Activated naive CD8-positive, alpha-beta T cell treated with anti-CD3 and anti-CD28 coated beads, Interleukin-2, amount 10 ng/mL, durations not matched to agents 7 days and 5 days (primary cell): ENCODE results near the gene CCDC192. TPM values are rescaled to one million over a fixed set of nuclear protein-coding genes. Genes with fewer than 3 reads are reported as not detected.

Experiments
- ATAC-seq: fragments of 150-1000 bp; cut with Tn5 transposase; one replicate; pipeline ENCODE4 v1.10.0; 2021; ENCODE audit warnings: low read depth, moderate library complexity
- POLR2A ChIA-PET: fragments of 350-600 bp; sonication (Branson Sonifier 250); formaldehyde crosslinking; loops from one replicate; lab custom pipeline; 2021; ENCODE audit warnings: antibody characterized with exemption; lab: Charles Lee
- DNase-seq: peaks from one replicate; pipeline ENCODE4 v3.0.0; 2021
- H3K27ac Mint-ChIP-seq: one replicate; pipeline ENCODE4 v1.8.0; 2022; ENCODE audit warnings: mild to moderate bottlenecking, mixed read lengths
- H3K27me3 Mint-ChIP-seq: one replicate; pipeline ENCODE4 v1.8.0; 2022; ENCODE audit warnings: mild to moderate bottlenecking, moderate library complexity, mixed read lengths
- H3K36me3 Mint-ChIP-seq: one replicate; pipeline ENCODE4 v1.8.0; 2021; ENCODE audit warnings: mild to moderate bottlenecking, mixed read lengths
- H3K4me1 Mint-ChIP-seq: one replicate; pipeline ENCODE4 v1.8.0; 2021; ENCODE audit warnings: mixed read lengths
- H3K4me3 Mint-ChIP-seq: one replicate; pipeline ENCODE4 v1.8.0; 2022; ENCODE audit warnings: mild to moderate bottlenecking, moderate library complexity, mixed read lengths
- H3K9me3 Mint-ChIP-seq: one replicate; pipeline ENCODE4 v1.8.0; 2021; ENCODE audit warnings: mixed read lengths
- total RNA-seq, 2 experiments: library from RNA; stranded (reverse); gene quantifications; one replicate each; pipeline ENCODE4 v1.2.3, GENCODE V29; 2021

The CCDC192 gene
- total RNA-seq, 2 experiments from 2014 or later = not detected

GRCh38 chr5:127911619-127912018 is 208.4 kb downstream of the CCDC192 start:
- no peaks in the 10 kb centered on the region for H3K9me3 Mint-ChIP-seq
- H3K27me3 Mint-ChIP-seq = peaks cover 8% of the 10 kb centered on the region
- no peak overlapping the region for H3K27ac Mint-ChIP-seq
- H3K36me3 Mint-ChIP-seq = no peaks in the 10 kb centered on the region
- ATAC-seq = no peak
- H3K4me1 Mint-ChIP-seq = no peaks in the 10 kb centered on the region
- DNase-seq = no peak
- no peak overlapping the region for H3K4me3 Mint-ChIP-seq
- POLR2A ChIA-PET = no interaction called here

GRCh38 chr5:127912411-127912810 is 209.2 kb downstream of the CCDC192 start:
- ATAC-seq = no peak
- DNase-seq = no peak
- H3K27me3 Mint-ChIP-seq = peaks cover 8% of the 10 kb centered on the region
- peaks cover 7% of the 10 kb centered on the region for H3K4me1 Mint-ChIP-seq
- H3K36me3 Mint-ChIP-seq = no peaks in the 10 kb centered on the region
- H3K27ac Mint-ChIP-seq = no peak overlapping the region
- no peak overlapping the region for H3K4me3 Mint-ChIP-seq
- no peaks in the 10 kb centered on the region for H3K9me3 Mint-ChIP-seq
- POLR2A ChIA-PET = no interaction called here

GRCh38 chr5:127916885-127917573 is 213.8 kb downstream of the CCDC192 start:
- peak overlapping the region; percentile 55 for H3K4me3 Mint-ChIP-seq
- POLR2A ChIA-PET = no interaction called here
- H3K27ac Mint-ChIP-seq = peak overlapping the region; percentile 72
- H3K9me3 Mint-ChIP-seq = no peaks in the 10 kb centered on the region
- H3K4me1 Mint-ChIP-seq = peaks cover 8% of the 10 kb centered on the region
- peaks cover 12% of the 10 kb centered on the region for H3K27me3 Mint-ChIP-seq
- no peak for DNase-seq
- peak; percentile 26 for ATAC-seq
- no peaks in the 10 kb centered on the region for H3K36me3 Mint-ChIP-seq

- POLR2A ChIA-PET = no interaction called here
- Mint-ChIP-seq H3K4me1 (peaks cover 8% of the 10 kb centered on the region), H3K4me3 (no peak overlapping the region), H3K27me3 (peaks cover 4% of the 10 kb centered on the region), H3K36me3 (no peaks in the 10 kb centered on the region), H3K27ac (no peak overlapping the region), H3K9me3 (no peaks in the 10 kb centered on the region)
- DNase-seq (no peak), ATAC-seq (no peak)
Measured at GRCh38 chr5:127919006-127919796, 216.0 kb downstream of the CCDC192 start.

- Mint-ChIP-seq H3K9me3 (no peaks in the 10 kb centered on the region), H3K27ac (no peak overlapping the region), H3K27me3 (peaks cover 4% of the 10 kb centered on the region), H3K4me1 (peaks cover 8% of the 10 kb centered on the region), H3K4me3 (no peak overlapping the region), H3K36me3 (no peaks in the 10 kb centered on the region)
- ATAC-seq (no peak), DNase-seq (no peak)
- POLR2A ChIA-PET = no interaction called here
Measured at GRCh38 chr5:127919818-127920217, 216.6 kb downstream of the CCDC192 start.

- Mint-ChIP-seq H3K36me3 (no peaks in the 10 kb centered on the region), H3K27me3 (peaks cover 4% of the 10 kb centered on the region), H3K27ac (no peak overlapping the region), H3K9me3 (no peaks in the 10 kb centered on the region), H3K4me3 (no peak overlapping the region), H3K4me1 (peaks cover 8% of the 10 kb centered on the region)
- POLR2A ChIA-PET = no interaction called here
- ATAC-seq (no peak), DNase-seq (no peak)
Measured at GRCh38 chr5:127920936-127921335, 217.7 kb downstream of the CCDC192 start.

GRCh38 chr5:127922603-127923002 is 219.4 kb downstream of the CCDC192 start:
- ATAC-seq = no peak
- Mint-ChIP-seq H3K4me3 (no peak overlapping the region), H3K27ac (no peak overlapping the region), H3K36me3 (no peaks in the 10 kb centered on the region), H3K9me3 (no peaks in the 10 kb centered on the region), H3K4me1 (no peaks in the 10 kb centered on the region), H3K27me3 (peaks cover 4% of the 10 kb centered on the region)
- DNase-seq = no peak
- POLR2A ChIA-PET = no interaction called here

- H3K36me3 Mint-ChIP-seq = no peaks in the 10 kb centered on the region
- POLR2A ChIA-PET = no interaction called here
Measured at GRCh38 chr5:127923804-127924570, 220.8 kb downstream of the CCDC192 start.

GRCh38 chr5:127924606-127925005 is 221.4 kb downstream of the CCDC192 start:
- no peak for ATAC-seq
- H3K27me3 Mint-ChIP-seq = peaks cover 7% of the 10 kb centered on the region
- H3K9me3 Mint-ChIP-seq = no peaks in the 10 kb centered on the region
- H3K4me3 Mint-ChIP-seq = no peak overlapping the region
- no peaks in the 10 kb centered on the region for H3K36me3 Mint-ChIP-seq
- POLR2A ChIA-PET = no interaction called here
- H3K27ac Mint-ChIP-seq = no peak overlapping the region
- H3K4me1 Mint-ChIP-seq = no peaks in the 10 kb centered on the region
- no peak for DNase-seq

More at GRCh38 chr5:127923804-127924570, 220.8 kb downstream of the CCDC192 start:
- H3K9me3 Mint-ChIP-seq = no peaks in the 10 kb centered on the region
- no peaks in the 10 kb centered on the region for H3K4me1 Mint-ChIP-seq
- H3K27ac Mint-ChIP-seq = no peak overlapping the region
- H3K27me3 Mint-ChIP-seq = peaks cover 7% of the 10 kb centered on the region
- no peak for ATAC-seq
- DNase-seq = no peak
- H3K4me3 Mint-ChIP-seq = no peak overlapping the region

- POLR2A ChIA-PET = no interaction called here
- H3K4me3 Mint-ChIP-seq = no peak overlapping the region
- no peaks in the 10 kb centered on the region for H3K4me1 Mint-ChIP-seq
- DNase-seq (no peak), ATAC-seq (no peak)
- no peaks in the 10 kb centered on the region for H3K9me3 Mint-ChIP-seq
- no peaks in the 10 kb centered on the region for H3K36me3 Mint-ChIP-seq
- H3K27me3 Mint-ChIP-seq = peaks cover 5% of the 10 kb centered on the region
- no peak overlapping the region for H3K27ac Mint-ChIP-seq
Measured at GRCh38 chr5:127925916-127926315, 222.7 kb downstream of the CCDC192 start.

- H3K27me3 Mint-ChIP-seq = peaks cover 3% of the 10 kb centered on the region
- no peak for ATAC-seq
- no peak overlapping the region for H3K4me3 Mint-ChIP-seq
- H3K4me1 Mint-ChIP-seq = no peaks in the 10 kb centered on the region
- H3K36me3 Mint-ChIP-seq = no peaks in the 10 kb centered on the region
- POLR2A ChIA-PET = no interaction called here
- DNase-seq = no peak
- H3K9me3 Mint-ChIP-seq = no peaks in the 10 kb centered on the region
- H3K27ac Mint-ChIP-seq = no peak overlapping the region
Measured at GRCh38 chr5:127926974-127927373, 223.8 kb downstream of the CCDC192 start.

GRCh38 chr5:127928053-127928452 is 224.9 kb downstream of the CCDC192 start:
- POLR2A ChIA-PET = interaction anchor here (0.7 kb wide), 1 partner anchor 16 kb away, joined by 3 read pairs; no protein-coding TSS in a partner anchor
- H3K4me3 Mint-ChIP-seq = no peak overlapping the region
- DNase-seq (no peak), ATAC-seq (no peak)
- peaks cover 3% of the 10 kb centered on the region for H3K27me3 Mint-ChIP-seq
- no peaks in the 10 kb centered on the region for H3K36me3 Mint-ChIP-seq
- H3K4me1 Mint-ChIP-seq = no peaks in the 10 kb centered on the region
- H3K9me3 Mint-ChIP-seq = peaks cover 2% of the 10 kb centered on the region
- H3K27ac Mint-ChIP-seq = no peak overlapping the region

- no peak for DNase-seq
- no peak for ATAC-seq
- Mint-ChIP-seq H3K9me3 (peaks cover 2% of the 10 kb centered on the region), H3K27ac (no peak overlapping the region), H3K36me3 (no peaks in the 10 kb centered on the region), H3K4me1 (no peaks in the 10 kb centered on the region), H3K27me3 (peaks cover 3% of the 10 kb centered on the region), H3K4me3 (no peak overlapping the region)
- POLR2A ChIA-PET = no interaction called here
Measured at GRCh38 chr5:127930311-127930710, 227.1 kb downstream of the CCDC192 start.
